Measurements from ENCODE around the gene FBXL4.

FBXL4 gene

DNA sequence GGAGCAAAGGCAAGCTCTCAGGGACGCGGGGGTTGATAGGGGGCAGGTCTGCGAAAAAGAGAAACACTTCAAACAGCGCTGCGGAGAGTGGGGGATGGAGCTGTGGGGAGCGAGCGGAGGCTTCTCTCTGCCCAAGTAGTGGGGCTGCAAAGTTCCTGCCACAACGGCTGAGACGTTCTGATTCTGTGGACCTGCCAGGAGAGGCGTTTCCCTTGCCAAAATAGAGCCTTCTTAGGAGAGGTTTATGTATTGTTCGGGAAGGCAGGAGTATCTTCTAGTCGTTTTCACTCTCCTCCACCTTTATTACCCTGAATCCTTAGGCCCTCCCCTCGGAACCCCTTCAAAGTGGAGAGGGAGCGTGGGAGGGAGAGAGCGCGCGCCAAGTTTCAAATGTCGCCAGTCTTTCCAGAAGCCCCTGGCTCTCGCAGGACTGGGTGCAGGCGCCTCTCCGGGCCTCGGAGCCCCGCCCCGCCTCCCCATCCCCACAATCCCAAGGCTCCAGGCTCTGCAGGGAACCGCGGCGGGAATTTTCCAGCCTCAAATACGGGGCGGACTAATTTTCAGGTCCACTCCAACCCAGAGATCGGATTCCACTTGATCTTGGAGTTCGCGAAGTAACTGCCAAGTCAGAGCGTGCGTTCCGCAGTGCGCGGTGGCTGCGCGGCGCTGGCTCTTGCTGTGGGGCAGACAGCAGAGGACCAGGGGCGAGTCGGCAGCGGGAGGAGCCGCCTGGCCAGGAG lies 123.4 kb downstream of the FBXL4 start:
- TF ChIP-seq, protein P1, sequence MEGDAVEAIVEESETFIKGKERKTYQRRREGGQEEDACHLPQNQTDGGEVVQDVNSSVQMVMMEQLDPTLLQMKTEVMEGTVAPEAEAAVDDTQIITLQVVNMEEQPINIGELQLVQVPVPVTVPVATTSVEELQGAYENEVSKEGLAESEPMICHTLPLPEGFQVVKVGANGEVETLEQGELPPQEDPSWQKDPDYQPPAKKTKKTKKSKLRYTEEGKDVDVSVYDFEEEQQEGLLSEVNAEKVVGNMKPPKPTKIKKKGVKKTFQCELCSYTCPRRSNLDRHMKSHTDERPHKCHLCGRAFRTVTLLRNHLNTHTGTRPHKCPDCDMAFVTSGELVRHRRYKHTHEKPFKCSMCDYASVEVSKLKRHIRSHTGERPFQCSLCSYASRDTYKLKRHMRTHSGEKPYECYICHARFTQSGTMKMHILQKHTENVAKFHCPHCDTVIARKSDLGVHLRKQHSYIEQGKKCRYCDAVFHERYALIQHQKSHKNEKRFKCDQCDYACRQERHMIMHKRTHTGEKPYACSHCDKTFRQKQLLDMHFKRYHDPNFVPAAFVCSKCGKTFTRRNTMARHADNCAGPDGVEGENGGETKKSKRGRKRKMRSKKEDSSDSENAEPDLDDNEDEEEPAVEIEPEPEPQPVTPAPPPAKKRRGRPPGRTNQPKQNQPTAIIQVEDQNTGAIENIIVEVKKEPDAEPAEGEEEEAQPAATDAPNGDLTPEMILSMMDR (IDR thresholded peaks at IDR 0.05; ENCODE audit: insufficient read depth, missing control alignments): no peak
- FAIRE-seq: no peak
- no peak for DNase-seq (ENCODE audit: insufficient read length, low spot score)

DNA sequence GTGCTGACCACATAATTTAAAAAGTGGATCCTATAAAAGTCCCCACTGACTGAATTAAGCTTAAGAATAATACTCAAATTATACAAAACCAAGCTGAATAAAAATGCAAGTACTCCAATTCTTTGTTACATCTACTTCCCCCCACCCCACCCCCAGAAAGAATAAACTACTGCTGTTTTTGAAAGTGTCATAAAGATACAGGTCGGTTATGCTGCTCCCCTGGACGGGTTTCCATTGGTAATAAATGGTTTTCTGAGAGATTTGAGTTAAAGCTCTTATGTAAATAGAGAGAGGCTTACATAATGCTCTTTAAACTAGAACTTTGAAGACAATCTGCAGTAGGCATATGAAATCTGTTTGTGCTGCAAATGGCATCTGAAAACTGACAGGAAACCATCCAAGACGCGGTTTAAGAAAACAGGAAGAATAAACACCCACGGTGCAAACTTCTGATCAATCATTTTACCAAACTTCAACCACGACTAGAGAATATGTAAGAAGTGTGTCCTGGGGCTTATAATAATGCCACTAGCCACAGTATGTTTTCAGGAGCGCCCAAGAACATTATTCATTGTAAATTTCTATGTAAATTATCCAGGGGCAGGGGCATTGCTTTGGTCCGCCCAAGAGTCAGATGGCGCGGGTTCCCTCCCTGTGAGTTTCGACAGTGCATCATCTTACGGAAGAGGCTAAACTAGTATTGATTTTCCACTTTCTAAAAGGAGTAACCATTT lies 124.2 kb downstream of the FBXL4 start:
- no peak for DNase-seq (ENCODE audit: insufficient read length, low spot score)
- no peak for FAIRE-seq
- TF ChIP-seq, protein P1 (IDR thresholded peaks at IDR 0.05; ENCODE audit: insufficient read depth, missing control alignments): no peak

DNA sequence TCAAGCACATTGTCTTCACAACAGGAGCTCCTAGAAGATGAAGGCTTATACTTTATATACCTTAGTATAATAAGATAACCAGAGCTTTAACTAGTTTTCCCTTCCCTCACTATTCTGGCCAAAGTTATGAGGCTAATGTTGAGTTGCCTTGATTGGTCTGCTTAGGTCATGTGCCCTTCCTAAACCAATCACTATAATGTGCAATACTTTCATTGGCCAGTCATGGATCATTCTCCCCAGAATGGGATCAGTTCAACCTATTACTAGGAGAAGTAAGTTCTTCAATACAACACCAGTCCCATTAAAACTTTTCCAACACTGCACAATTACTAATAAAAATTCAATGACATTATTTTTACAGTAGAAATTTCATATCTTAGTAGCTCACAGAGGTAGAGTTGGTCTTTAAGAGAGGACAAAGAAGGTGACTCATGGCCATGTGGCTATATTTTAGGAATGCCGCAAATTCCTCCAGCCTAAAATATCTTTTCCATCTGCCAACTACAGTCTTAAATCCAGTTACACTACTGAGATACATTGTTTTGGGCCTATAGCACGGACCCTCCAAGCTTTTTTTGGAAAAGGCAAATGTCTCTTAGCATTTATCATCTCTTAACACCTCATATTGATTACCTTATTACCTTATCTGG lies 125.9 kb downstream of the FBXL4 start:
- no peak for FAIRE-seq
- TF ChIP-seq, protein P1 (IDR thresholded peaks at IDR 0.05; ENCODE audit: insufficient read depth, missing control alignments): no peak
- no peak for DNase-seq (ENCODE audit: insufficient read length, low spot score)

Measured in D721Med (cell line).